Measurements from ENCODE around the gene ZNF296.

- TF ChIP-seq, protein P1, sequence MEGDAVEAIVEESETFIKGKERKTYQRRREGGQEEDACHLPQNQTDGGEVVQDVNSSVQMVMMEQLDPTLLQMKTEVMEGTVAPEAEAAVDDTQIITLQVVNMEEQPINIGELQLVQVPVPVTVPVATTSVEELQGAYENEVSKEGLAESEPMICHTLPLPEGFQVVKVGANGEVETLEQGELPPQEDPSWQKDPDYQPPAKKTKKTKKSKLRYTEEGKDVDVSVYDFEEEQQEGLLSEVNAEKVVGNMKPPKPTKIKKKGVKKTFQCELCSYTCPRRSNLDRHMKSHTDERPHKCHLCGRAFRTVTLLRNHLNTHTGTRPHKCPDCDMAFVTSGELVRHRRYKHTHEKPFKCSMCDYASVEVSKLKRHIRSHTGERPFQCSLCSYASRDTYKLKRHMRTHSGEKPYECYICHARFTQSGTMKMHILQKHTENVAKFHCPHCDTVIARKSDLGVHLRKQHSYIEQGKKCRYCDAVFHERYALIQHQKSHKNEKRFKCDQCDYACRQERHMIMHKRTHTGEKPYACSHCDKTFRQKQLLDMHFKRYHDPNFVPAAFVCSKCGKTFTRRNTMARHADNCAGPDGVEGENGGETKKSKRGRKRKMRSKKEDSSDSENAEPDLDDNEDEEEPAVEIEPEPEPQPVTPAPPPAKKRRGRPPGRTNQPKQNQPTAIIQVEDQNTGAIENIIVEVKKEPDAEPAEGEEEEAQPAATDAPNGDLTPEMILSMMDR (IDR thresholded peaks at IDR 0.05) = no peak
- TF ChIP-seq POLR2A (IDR thresholded peaks at IDR 0.05) = no peak
Measured at GRCh38 chr19:45095496-45096413, 19.5 kb upstream of the ZNF296 start.
